Loucy (cell line): Measurements from ENCODE around the gene GHRL.

Experiments used
- EZH2phosphoT487 ChIP-seq: fragments of 200-600 bp; IDR thresholded peaks from 2 replicates; pipeline ENCODE4 v1.6.1; 2018; ENCODE audit warnings: antibody characterized with exemption, mild to moderate bottlenecking, moderate library complexity, borderline replicate concordance
- TF ChIP-seq, protein P1 (sequence below): fragments of 200-600 bp; sonication (generic); conservative IDR thresholded peaks from 2 replicates; pipeline ENCODE4 v1.5.1; 2014; ENCODE audit warnings: mild to moderate bottlenecking, antibody characterized with exemption, low read length

DNA sequence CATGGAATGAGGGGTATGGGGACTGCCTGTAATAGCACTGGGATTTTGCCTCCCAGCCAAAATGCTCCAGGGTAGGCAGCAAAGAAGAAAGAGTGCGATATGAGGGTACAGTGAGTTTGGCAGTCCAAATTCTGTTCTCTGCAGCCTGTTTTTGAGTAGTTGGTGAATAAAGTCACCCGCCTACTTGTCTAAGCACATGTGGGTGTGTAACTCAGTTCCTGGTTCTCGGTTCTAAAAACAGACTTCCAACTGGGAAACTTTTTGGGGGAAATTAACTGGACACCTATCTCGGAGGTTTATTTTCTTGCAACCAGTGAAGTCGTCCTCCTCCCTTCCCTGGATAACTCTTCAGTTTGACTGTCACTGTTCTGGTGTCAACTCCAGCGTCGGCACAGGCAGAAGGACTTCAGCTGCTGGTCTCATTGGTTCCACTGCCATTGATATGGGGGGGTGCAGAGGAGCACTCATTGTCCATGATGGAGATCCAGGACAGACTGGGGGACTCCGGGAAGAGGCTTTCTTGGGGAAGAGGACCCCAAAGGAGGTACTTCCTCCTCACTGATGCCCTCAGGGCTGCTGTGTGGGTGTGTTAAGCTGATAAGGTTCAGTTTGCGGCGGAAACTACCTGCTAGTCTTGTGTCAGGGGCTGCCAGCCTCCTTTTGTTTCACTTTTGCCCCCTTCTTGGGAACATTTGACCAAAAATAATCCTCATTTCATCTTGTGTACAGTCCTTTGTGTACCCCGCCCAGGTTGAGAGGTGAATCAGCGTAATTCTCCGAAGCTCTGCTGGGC is 13.2 kb downstream of the GHRL start:
- TF ChIP-seq, protein P1, sequence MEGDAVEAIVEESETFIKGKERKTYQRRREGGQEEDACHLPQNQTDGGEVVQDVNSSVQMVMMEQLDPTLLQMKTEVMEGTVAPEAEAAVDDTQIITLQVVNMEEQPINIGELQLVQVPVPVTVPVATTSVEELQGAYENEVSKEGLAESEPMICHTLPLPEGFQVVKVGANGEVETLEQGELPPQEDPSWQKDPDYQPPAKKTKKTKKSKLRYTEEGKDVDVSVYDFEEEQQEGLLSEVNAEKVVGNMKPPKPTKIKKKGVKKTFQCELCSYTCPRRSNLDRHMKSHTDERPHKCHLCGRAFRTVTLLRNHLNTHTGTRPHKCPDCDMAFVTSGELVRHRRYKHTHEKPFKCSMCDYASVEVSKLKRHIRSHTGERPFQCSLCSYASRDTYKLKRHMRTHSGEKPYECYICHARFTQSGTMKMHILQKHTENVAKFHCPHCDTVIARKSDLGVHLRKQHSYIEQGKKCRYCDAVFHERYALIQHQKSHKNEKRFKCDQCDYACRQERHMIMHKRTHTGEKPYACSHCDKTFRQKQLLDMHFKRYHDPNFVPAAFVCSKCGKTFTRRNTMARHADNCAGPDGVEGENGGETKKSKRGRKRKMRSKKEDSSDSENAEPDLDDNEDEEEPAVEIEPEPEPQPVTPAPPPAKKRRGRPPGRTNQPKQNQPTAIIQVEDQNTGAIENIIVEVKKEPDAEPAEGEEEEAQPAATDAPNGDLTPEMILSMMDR: no peak
- TF ChIP-seq EZH2phosphoT487: no peak
